Measurements from ENCODE around the gene TMEM164.

The TMEM164 gene

DNA sequence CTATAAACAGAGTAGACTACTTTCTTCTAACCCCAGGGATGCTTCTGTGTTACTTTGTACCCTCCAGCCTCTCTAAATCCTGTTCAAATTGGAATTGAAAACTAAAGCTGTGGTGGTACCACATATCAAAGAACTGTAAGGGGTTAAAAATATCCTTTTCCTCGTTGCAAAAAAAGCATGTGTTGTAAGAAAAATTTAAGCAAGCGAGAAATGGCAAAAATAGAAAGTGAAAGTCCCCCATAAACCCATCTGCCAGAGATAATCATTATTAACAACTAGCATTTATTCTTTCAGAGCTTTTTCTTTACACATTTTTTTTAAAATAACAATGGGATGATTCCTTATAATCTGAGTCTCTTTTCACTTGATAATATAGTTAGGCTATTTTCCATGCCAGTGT is 40.6 kb downstream of the TMEM164 start:
- Histone ChIP-seq H3K4me1 (ENCODE audit: control insufficient read depth, insufficient read depth, low read length) (peaks cover 44% of the 10 kb centered on the region), H3K27me3 (ENCODE audit: control insufficient read depth, insufficient read depth, low read length) (peaks cover 4% of the 10 kb centered on the region; the same call in 1 of the 2 replicates), H3K9ac (ENCODE audit: low read depth, low read length) (no peak overlapping the region), H3K4me3 (ENCODE audit: low read depth, low read length) (no peak overlapping the region), H3K27ac (ENCODE audit: low read depth, low read length) (no peak overlapping the region), H3K36me3 (ENCODE audit: control insufficient read depth, insufficient read depth, low read length) (no peaks in the 10 kb centered on the region), H3K9me3 (ENCODE audit: control insufficient read depth, insufficient read depth, low read length) (no peaks in the 10 kb centered on the region)

DNA sequence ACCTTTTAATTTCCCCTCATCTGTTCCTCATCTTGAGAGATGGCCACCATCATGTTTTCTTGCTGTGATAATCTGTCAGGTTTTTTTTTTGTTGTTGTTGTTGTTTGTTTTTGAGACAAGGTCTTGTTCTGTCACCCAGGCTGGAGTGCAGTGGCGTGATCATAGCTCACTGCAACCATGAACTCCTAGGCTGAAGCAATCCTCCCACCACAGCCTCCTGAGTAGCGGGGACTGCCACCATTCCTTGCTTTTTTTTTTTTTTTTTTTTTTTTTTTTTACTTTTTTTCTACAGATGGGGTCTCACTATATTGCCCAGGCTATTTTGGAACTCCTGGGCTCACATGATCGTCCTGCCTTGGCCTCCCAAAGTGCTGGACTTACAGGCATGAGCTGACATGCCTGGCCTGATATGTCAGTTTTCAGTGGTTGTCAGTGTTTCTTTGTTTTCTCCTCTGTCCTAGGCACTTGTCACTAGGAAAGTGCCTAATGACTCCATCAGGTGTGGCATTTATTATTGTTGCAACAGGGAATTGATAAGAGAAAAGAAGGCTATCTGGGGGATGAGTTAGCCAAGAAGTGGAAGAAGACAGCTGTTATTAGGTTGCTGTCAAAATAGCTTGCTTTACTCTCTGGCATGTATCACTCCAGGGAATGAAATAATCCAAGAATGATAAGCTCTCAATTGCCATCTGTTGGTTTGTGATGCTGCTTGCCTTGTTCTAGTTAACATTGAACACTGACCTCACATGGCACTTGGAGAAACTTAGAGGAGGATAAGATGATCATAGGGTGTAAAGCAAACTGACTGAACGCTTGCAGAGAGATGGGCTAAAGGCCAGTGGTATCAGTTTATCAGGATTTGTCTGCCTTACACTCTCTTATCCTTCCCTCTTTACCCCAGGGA is 41.7 kb downstream of the TMEM164 start:
- Histone ChIP-seq H3K27ac (ENCODE audit: low read depth, low read length) (no peak overlapping the region), H3K27me3 (ENCODE audit: control insufficient read depth, insufficient read depth, low read length) (peaks cover 4% of the 10 kb centered on the region; the same call in 1 of the 2 replicates), H3K4me1 (ENCODE audit: control insufficient read depth, insufficient read depth, low read length) (peaks cover 36% of the 10 kb centered on the region), H3K4me3 (ENCODE audit: low read depth, low read length) (no peak overlapping the region), H3K36me3 (ENCODE audit: control insufficient read depth, insufficient read depth, low read length) (no peaks in the 10 kb centered on the region), H3K9ac (ENCODE audit: low read depth, low read length) (no peak overlapping the region), H3K9me3 (ENCODE audit: control insufficient read depth, insufficient read depth, low read length) (no peaks in the 10 kb centered on the region)

DNA sequence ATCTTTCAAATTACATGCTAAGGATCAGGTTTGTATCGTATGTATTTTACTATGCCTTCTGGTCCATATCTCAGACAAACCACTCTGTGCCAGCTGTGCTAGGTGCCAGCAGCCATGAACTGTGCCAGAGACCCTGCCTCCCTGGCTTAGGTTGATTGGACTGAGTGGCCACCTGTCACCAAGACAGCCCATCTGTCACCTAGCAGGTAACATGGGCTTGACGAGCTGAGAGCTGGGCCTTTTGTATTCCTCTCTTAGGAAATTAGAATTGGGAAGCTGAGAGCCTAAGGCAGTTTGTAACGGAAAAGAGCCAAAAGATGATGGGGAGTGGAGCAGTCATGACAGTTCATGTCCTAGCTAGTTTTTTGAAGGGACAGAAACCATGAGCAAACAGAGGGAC is 42.5 kb downstream of the TMEM164 start:
- Histone ChIP-seq H3K36me3 (ENCODE audit: control insufficient read depth, insufficient read depth, low read length) (no peaks in the 10 kb centered on the region), H3K27me3 (ENCODE audit: control insufficient read depth, insufficient read depth, low read length) (peaks cover 4% of the 10 kb centered on the region; the same call in 1 of the 2 replicates), H3K27ac (ENCODE audit: low read depth, low read length) (peak overlapping the region; percentile 52), H3K4me3 (ENCODE audit: low read depth, low read length) (no peak overlapping the region), H3K4me1 (ENCODE audit: control insufficient read depth, insufficient read depth, low read length) (peaks cover 36% of the 10 kb centered on the region), H3K9ac (ENCODE audit: low read depth, low read length) (no peak overlapping the region), H3K9me3 (ENCODE audit: control insufficient read depth, insufficient read depth, low read length) (no peaks in the 10 kb centered on the region)

DNA sequence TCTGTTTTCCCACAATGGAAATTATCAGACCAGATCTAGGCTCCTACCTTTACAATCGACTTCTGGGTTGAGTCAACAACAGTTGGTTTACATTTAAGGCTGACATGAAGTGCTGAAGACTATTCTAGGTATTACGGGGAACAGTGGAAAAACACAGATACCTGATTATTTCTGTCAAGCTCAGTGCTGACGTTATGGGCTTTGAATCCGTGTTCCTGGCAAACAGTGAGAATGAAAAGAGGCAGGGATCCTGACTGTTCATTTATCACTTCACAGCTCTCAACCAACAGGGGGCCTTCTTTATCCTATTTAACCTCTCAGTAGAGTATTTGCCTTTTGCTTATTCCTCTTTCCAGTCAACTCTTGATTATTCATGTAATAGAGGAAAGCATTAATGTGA is 43.1 kb downstream of the TMEM164 start:
- Histone ChIP-seq H3K36me3 (ENCODE audit: control insufficient read depth, insufficient read depth, low read length) (no peaks in the 10 kb centered on the region), H3K4me1 (ENCODE audit: control insufficient read depth, insufficient read depth, low read length) (peaks cover 42% of the 10 kb centered on the region), H3K27me3 (ENCODE audit: control insufficient read depth, insufficient read depth, low read length) (peaks cover 4% of the 10 kb centered on the region; the same call in 1 of the 2 replicates), H3K27ac (ENCODE audit: low read depth, low read length) (peak overlapping the region; percentile 52), H3K4me3 (ENCODE audit: low read depth, low read length) (no peak overlapping the region), H3K9ac (ENCODE audit: low read depth, low read length) (no peak overlapping the region), H3K9me3 (ENCODE audit: control insufficient read depth, insufficient read depth, low read length) (no peaks in the 10 kb centered on the region)

DNA sequence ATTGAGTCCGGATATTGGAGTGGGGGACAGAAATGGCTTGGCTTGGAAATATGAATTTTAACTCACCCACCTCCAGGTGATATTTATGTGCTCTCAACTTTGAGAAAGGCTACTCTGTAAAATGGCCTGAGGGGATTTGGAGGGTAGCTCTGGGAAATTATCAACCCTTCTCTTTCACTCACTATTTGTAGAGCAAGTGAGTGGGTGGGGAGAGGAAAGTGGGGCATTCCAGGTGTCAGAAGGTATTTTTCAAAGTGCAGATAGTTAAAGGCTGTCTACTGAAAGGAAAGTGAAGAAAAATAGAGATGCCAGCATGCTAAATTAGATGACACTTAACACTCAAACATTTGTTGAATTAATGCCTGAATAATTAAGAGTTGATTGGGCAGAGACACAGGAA is 44.1 kb downstream of the TMEM164 start:
- no peaks in the 10 kb centered on the region for H3K9me3 ChIP-seq (ENCODE audit: control insufficient read depth, insufficient read depth, low read length)
- no peaks in the 10 kb centered on the region for H3K36me3 ChIP-seq (ENCODE audit: control insufficient read depth, insufficient read depth, low read length)
- peaks cover 4% of the 10 kb centered on the region; the same call in 1 of the 2 replicates for H3K27me3 ChIP-seq (ENCODE audit: control insufficient read depth, insufficient read depth, low read length)
- H3K27ac ChIP-seq (ENCODE audit: low read depth, low read length): no peak overlapping the region
- H3K4me1 ChIP-seq (ENCODE audit: control insufficient read depth, insufficient read depth, low read length): peaks cover 48% of the 10 kb centered on the region
- no peak overlapping the region for H3K9ac ChIP-seq (ENCODE audit: low read depth, low read length)
- no peak overlapping the region for H3K4me3 ChIP-seq (ENCODE audit: low read depth, low read length)

DNA sequence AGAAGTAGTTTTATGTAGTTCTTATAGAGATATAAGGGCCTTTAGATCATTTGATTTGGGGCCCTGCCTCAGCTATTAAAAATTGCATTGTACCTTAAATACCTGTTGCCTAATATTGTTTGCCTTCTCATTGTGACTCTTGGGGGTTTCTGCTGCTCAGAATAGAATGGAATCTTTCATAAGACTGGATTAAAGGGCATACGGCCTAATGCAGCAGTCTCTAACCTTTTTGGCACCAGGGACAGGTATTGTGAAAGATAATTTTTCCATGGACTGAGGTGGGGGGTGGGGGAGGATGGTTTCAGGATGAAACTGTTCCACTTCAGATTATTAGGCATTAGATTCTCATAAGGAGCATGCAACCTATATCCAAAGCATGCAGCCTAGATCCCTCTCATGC is 46.2 kb downstream of the TMEM164 start:
- Histone ChIP-seq H3K27ac (ENCODE audit: low read depth, low read length) (no peak overlapping the region), H3K4me3 (ENCODE audit: low read depth, low read length) (no peak overlapping the region), H3K9me3 (ENCODE audit: control insufficient read depth, insufficient read depth, low read length) (no peaks in the 10 kb centered on the region), H3K36me3 (ENCODE audit: control insufficient read depth, insufficient read depth, low read length) (no peaks in the 10 kb centered on the region), H3K4me1 (ENCODE audit: control insufficient read depth, insufficient read depth, low read length) (peaks cover 43% of the 10 kb centered on the region), H3K9ac (ENCODE audit: low read depth, low read length) (no peak overlapping the region), H3K27me3 (ENCODE audit: control insufficient read depth, insufficient read depth, low read length) (peaks cover 4% of the 10 kb centered on the region; the same call in 1 of the 2 replicates)

DNA sequence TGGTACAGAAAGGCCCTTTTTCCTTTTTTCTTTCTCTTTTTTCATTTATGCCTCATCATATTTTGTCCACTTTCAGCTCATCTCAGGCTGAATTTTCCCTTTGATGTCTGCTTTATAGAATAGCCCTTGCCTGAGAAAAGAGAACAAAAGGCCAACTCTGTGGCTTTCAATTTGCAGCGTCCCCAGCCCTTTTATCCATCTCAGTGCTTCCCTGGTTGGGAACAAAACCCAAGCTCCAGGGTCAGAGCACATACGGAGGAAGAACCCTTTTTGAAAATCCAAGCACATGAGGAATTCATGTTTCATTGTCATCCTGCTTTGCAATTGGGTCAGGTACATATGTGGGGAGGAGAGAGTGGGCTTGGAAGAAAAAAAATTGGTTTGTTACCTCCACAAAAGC is 47.5 kb downstream of the TMEM164 start:
- Histone ChIP-seq H3K9me3 (ENCODE audit: control insufficient read depth, insufficient read depth, low read length) (no peaks in the 10 kb centered on the region), H3K4me3 (ENCODE audit: low read depth, low read length) (no peak overlapping the region), H3K9ac (ENCODE audit: low read depth, low read length) (no peak overlapping the region), H3K27me3 (ENCODE audit: control insufficient read depth, insufficient read depth, low read length) (peaks cover 2% of the 10 kb centered on the region; the same call in 1 of the 2 replicates), H3K36me3 (ENCODE audit: control insufficient read depth, insufficient read depth, low read length) (no peaks in the 10 kb centered on the region), H3K27ac (ENCODE audit: low read depth, low read length) (no peak overlapping the region), H3K4me1 (ENCODE audit: control insufficient read depth, insufficient read depth, low read length) (peaks cover 42% of the 10 kb centered on the region)

DNA sequence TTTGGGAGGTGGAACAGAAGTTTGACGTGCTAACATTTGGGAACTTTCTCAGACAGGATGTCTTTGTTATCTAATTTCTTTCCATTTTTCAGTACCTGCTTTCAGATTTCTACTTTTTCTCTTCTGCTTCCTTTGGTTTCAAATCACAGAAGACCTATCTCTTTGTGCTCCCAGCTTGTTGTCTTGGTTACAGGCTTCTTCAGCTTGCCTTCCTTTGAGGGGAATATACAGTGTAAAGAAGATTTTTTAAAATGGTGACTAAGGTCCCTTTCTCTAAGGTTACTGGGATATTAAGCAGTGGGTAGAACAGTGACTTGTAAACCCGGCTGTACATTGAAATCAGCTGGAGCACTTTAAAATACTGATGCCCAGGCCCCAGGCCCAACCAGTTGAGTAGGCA is 48.0 kb downstream of the TMEM164 start:
- H3K27me3 ChIP-seq (ENCODE audit: control insufficient read depth, insufficient read depth, low read length): no peaks in the 10 kb centered on the region; the same call in 1 of the 2 replicates
- no peaks in the 10 kb centered on the region for H3K9me3 ChIP-seq (ENCODE audit: control insufficient read depth, insufficient read depth, low read length)

DNA sequence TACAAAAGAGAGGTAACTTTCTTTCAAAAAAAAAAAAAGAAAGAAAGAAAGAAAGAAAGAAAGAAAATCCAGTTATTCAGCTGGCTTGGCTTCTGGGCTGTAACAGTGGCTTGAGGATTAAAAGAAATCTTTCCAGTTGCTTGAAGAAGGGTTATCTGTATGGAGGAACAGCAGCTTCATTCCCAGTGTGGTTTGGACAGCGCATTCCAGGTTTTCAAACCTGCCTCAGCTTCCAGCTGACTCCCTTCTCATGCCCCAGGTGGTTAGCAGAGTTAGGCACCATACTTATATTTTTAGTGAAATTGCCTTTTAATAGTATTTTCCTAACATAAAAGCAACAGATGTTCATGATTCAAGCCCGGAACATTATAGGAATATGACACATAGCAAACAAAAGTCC is 48.6 kb downstream of the TMEM164 start:
- H3K27ac ChIP-seq (ENCODE audit: low read depth, low read length): no peak overlapping the region
- H3K4me3 ChIP-seq (ENCODE audit: low read depth, low read length): no peak overlapping the region
- H3K4me1 ChIP-seq (ENCODE audit: control insufficient read depth, insufficient read depth, low read length): peaks cover 30% of the 10 kb centered on the region
- no peaks in the 10 kb centered on the region for H3K9me3 ChIP-seq (ENCODE audit: control insufficient read depth, insufficient read depth, low read length)
- no peak overlapping the region for H3K9ac ChIP-seq (ENCODE audit: low read depth, low read length)
- no peaks in the 10 kb centered on the region; the same call in 1 of the 2 replicates for H3K27me3 ChIP-seq (ENCODE audit: control insufficient read depth, insufficient read depth, low read length)
- no peaks in the 10 kb centered on the region for H3K36me3 ChIP-seq (ENCODE audit: control insufficient read depth, insufficient read depth, low read length)

More for the DNA sequence above, 48.0 kb downstream of the TMEM164 start:
- no peak overlapping the region for H3K9ac ChIP-seq (ENCODE audit: low read depth, low read length)
- no peak overlapping the region for H3K4me3 ChIP-seq (ENCODE audit: low read depth, low read length)
- H3K27ac ChIP-seq (ENCODE audit: low read depth, low read length): no peak overlapping the region
- H3K4me1 ChIP-seq (ENCODE audit: control insufficient read depth, insufficient read depth, low read length): peaks cover 36% of the 10 kb centered on the region
- no peaks in the 10 kb centered on the region for H3K36me3 ChIP-seq (ENCODE audit: control insufficient read depth, insufficient read depth, low read length)

DNA sequence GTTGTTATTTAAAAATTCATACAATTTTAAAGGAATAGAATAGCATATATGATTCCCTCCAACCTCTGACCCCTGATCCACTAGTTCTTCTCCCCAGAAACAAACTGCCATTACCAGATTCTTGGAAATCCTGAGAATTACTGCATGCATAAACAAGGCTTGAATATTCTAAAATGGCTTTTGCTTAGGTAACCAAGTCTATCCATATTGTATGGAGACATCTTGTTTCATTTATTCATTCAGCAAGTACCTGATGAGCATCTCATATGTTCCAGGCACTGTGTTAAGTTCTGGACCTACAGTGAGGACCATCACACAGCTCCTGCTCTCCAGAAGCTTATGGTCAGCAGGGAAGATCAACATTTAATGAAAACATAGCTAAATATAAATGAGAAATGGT is 49.4 kb downstream of the TMEM164 start:
- H3K9me3 ChIP-seq (ENCODE audit: control insufficient read depth, insufficient read depth, low read length): no peaks in the 10 kb centered on the region
- H3K27ac ChIP-seq (ENCODE audit: low read depth, low read length): no peak overlapping the region
- H3K4me1 ChIP-seq (ENCODE audit: control insufficient read depth, insufficient read depth, low read length): peaks cover 23% of the 10 kb centered on the region
- H3K27me3 ChIP-seq (ENCODE audit: control insufficient read depth, insufficient read depth, low read length): no peaks in the 10 kb centered on the region; the same call in 1 of the 2 replicates
- no peak overlapping the region for H3K4me3 ChIP-seq (ENCODE audit: low read depth, low read length)
- H3K36me3 ChIP-seq (ENCODE audit: control insufficient read depth, insufficient read depth, low read length): no peaks in the 10 kb centered on the region
- H3K9ac ChIP-seq (ENCODE audit: low read depth, low read length): no peak overlapping the region

DNA sequence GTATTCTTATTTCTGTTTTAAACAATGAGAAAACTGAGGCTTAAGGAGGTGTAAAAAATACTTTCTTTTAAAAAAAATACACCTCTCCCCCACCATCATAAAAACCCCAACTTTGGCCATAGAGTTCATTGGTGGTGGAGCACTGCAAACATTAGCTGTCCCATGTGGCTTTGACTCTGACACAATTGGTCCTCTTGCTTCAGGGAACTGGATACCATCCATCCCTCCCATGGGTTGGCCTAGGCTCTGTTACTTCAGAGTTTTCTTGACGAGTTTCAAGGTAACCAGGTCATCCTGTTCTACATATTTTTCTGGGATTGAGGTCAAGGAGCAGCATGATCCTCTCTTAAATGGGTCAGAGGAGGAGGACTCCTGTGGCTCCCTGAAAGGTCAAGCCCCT is 50.5 kb downstream of the TMEM164 start:
- H3K9me3 ChIP-seq (ENCODE audit: control insufficient read depth, insufficient read depth, low read length): no peaks in the 10 kb centered on the region
- peaks cover 20% of the 10 kb centered on the region for H3K4me1 ChIP-seq (ENCODE audit: control insufficient read depth, insufficient read depth, low read length)
- no peak overlapping the region for H3K4me3 ChIP-seq (ENCODE audit: low read depth, low read length)
- H3K27me3 ChIP-seq (ENCODE audit: control insufficient read depth, insufficient read depth, low read length): no peaks in the 10 kb centered on the region; the same call in 1 of the 2 replicates
- no peak overlapping the region for H3K27ac ChIP-seq (ENCODE audit: low read depth, low read length)
- H3K9ac ChIP-seq (ENCODE audit: low read depth, low read length): no peak overlapping the region
- H3K36me3 ChIP-seq (ENCODE audit: control insufficient read depth, insufficient read depth, low read length): no peaks in the 10 kb centered on the region

Data from HUES48 (cell line).